ENCODE data around the gene ALK.

The ALK gene

DNA sequence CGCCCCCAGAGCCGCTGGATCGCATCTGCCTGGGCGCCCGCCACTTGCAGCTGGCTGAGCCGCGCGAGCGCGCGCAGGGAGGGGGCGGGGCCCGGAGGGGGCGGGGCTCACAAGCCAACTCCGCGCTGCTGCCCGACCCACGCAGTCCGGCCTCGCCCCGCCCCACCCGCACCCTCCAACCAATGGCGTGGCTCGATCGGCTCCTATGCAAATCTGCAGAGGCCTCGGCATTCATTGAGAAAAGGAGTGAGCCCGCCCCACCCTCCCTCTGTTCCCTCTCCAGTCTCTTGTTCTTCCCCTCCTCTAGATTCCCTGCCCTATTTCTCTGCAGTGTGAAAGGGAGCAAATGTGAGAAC, at the start of gene ALK:
ALK (minus strand) TSS at position 27 of the 356 bp plus-strand sequence. CDS start 927 bp downstream, outside the sequence.
- peak; percentile 81 for DNase-seq

DNA sequence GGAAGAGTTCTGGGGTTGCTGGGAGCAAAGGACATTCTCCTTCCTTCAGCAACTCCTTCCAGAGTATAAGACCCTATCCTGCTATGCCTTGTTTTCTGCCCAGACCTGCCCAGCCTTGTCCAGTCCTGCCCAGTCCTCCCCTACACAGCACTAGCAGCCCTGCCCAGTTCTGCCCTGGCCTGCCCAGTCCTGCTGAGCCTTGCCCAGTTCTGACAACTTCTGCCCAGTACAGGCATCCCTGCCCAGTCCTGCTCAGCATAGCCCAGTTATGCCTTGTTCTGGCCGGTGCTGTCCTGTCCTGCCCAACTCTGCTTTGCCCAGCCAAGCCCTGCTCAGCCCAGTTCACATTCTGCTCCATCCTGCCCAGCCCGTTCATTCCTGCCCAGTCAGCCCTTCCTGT, 44.9 kb upstream of the ALK start:
- no peak for DNase-seq

DNA sequence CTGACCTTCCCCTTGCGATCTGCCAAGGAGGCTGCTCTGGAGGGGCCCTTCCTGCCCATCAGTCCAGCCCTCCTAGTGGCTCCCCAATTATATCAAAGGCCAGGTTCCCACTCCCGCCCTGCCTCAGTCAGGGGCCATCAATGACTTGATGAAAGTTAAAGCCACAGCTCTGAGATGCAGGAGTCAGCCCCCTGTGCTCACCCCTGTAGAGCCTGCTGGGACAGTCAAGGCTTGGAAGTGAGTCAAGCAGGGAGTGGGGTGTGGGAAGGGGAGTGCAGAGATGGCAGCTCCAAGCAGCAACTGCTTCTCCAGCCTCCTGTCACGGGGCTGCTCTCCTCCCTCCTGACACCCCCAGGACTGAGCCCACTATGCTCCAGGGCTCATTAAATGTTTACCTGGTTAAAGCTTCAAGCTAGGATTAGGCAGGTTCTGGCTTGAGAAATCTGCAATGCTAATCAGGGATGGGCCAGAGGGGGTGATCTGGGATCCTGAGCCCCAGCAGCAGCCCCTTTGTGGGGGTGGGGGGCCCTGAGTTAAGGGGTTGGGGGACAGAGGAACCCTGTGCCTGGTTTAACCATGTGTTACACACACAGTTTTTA, 42.7 kb upstream of the ALK start:
- no peak for DNase-seq

DNA sequence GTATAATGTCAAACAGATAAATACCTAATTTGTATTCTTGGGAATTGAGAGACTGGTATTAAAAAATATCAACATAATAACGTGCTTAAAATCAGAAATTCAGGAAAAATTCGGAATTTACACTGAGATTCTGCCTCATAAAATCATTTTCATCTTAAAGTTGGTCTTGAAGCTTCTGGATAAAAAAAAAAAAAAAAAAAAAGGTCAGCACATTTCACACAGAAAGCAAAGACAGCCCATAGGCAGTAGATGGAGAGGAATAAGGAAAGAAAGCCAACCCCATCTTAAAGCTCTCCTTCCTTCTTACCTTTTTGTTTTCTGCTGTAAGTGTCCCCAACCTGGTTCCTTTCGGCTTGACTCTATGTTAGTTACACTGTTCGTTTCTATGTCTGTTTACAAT, 41.5 kb upstream of the ALK start:
- no peak for DNase-seq

DNA sequence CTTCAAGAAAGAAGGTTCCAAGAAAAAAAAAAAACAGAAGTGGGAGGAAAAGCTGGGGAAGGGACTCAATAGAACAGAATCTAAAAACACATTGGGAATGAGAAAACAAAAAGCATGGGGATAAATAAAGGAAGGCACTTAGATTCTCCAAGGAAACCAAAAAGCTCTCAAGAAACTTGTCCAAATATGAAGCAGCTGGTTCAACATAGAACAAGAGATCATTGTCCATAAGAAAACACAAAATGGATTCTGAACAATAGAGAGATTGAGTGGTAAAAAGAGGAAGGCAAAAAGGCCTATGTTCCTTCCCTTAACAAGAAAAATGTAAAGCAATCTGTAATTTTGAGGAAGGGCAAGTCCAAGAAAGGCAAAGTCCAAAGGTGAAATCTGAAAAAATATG, 32.9 kb upstream of the ALK start:
- no peak for DNase-seq

DNA sequence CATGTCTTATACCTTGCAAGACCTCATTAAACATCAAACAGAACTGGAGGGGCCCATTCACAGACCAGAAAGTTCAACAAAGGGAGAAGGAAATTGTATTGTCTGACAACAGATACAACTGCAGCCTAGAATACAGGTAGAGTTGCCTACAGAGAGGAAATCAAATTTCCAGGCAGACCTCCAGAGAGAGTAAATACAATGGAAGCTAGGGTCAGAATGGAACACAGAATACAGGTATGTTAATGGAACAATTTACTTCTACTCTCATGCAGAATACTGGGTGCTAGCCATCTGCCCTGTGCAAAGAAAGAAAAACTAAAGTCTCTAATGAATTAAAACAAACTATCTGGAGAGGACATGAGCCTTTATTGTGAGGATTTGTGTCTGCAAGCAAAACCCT, 31.6 kb upstream of the ALK start:
- no peak for DNase-seq

DNA sequence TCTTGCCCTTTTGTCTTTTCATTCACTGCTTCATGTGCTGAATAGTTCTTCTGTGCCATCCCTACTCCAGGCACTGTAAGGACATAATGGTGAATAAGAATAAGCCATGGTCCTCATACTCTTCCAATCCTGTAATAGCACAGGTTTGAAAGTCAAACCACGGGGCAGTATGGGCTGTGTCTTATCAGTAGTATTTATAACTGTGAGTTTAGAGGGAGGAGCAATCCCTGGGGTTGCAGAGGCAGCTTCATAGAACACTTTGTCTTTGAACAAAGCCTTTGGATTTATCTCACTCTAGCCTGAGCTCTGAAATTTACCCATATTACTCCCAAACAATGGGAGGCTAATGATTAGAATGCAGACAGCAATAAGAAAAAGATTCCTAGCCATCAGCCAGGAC, 30.2 kb upstream of the ALK start:
- DNase-seq: no peak

DNA sequence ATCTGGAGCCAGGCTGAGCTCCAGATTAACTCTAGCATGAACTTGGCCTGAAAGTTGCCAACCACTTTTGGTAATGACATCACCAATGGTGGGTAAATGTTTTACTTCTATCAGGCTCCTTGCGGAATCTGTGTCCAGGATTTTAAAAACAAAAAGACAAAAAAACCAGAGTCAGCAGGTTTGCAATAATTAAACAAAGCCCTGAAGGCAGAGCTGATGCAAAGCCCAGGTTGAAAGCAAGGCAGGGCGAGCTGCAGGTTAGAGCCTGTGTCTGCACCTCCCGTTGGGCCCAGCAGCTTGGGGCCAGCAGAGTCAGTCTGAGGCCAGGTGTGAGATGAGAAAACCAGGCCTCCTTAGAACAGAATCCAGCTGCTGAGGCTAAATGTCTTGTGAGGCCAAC, 29.1 kb upstream of the ALK start:
- no peak for DNase-seq

DNA sequence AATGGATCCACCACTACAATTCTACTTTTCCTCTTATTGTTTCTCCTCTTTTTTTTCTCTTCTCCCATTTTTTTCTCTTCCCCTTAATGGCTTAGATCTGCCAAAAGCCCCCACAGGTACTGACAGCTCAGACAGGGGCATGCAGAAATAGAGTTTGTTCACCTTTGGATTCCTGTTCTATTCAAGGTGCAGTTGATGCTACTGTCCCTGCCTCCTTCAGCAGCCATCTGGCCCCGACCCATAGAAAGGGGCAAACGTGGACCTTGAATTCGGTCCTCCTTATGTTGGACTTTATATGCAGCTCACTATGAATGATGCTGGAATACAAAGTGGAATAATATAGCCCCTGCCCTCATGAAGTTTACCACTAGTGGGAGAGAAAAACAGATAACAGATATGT, 27.7 kb upstream of the ALK start:
- no peak for DNase-seq

DNA sequence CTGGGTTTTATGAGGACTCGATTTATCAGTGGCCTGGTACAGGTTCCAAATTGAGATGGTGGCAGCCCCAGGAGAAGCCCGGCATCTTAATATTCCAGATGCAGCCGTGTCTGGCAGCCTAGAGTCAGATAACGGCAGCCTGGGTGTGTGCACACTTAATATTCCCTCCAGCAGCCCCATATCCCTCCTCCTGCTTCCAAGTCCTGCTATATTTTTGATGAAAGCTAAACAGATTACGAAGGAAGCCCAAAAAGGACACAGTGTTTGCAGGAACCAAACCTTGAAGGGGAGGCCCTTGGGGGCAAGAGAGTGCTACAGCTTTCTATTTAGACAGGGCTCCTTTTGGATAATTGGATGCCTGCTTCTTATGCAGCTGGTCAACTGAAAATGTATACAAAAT, 25.1 kb upstream of the ALK start:
- no peak for DNase-seq

DNA sequence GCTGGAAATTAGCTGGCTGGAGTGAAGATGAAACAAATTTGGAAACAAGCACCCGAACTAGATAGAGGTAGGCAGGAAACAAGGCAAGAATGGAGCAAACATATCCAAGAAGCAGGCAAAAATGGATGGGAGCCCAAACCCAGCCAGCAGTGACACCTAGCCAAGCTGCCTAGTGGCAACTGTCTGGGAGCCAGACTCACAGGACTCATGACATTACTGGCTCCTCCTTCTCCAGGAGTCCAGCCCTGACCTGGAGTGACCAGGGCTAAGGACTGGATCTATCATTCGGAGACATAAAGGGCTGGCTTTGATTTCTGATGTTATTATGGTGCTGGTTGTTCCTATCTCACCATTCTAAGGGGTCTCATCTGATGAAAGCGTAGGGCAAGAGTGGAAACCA, 21.3 kb upstream of the ALK start:
- DNase-seq: no peak

DNA sequence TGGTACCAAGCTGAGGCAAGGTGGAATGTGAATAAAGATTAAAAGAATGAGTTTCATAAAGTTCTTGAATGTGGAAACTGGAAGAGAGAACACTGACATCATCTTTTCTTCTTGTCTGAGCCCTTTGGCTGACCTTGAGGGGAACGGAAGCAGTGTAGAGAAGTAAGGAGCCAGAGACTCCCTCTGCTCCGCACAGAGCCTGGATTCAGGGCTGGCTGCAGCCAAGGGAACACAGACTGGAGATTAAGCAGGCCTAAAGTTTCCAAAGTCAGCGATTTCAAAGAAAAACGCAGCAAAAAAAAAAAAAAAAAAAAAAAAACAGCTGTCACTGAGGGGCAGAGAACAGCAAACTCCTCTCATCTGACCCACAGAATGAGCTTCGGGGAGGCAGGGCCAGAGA, 19.3 kb upstream of the ALK start:
- no peak for DNase-seq

DNA sequence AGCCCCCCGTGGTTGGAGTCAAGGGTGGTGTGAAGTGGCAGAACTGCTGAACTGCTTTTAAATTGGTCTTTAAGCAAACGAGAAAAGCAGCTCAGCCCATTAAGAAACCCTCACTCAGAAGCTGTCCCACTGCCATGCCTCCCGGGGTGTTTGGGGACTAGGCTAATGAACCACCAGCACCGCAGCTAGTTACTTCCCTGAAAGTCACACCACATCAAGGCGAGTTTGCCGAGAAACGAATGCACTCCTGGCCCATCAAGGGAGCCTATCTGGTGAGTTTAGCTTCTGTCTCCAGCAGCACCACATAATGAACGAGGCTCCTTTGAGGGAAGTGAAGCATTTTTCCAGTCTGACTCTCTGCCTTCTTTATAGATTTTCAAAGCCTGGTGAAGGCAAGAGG, 14.6 kb upstream of the ALK start:
- DNase-seq: no peak

DNA sequence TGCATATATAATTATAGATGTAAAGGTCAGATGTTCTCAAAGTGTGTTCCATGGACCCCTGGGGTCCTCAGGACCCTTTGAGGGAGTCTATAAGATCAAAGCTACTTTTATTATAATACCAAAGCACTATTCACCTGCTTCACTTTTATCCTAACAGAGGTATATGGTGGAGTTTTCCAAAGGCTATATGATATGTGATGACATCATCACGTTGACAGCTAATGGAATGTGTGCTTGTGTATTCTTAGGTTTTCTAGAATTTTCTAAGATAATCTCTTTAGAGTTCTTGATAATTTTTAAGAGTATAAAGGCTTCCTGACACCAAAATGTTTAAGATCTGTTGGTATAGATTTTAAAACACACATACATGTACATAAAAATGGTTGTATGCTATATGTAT, 10.4 kb upstream of the ALK start:
- DNase-seq: no peak

DNA sequence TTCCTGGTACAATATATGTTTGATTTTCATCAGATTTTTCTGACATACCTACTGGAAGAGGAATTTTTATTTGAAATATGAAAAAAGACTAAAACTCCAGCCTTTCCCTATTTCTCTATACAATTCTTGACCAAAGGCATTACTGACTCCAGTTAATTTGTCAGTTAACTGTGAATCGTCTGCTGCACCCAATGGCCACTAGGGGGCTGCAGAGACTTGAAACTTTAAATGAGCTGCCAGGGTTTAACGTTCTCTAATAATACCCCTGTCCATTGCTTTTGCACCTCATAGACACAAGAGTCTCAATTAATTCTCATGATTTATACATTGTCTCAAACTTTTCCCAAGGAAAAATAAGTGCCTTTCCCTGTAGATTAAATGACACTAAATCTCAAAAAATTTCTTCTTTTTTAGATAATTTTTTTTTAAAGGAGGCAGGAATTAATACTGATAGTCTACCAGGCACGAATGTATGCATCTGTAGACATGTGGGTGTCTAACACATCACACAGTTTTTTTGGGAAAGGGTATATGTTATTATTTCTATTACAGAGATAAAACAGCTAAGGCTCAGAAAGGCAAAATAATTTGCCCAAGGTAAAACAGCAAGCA, 1.8 kb upstream of the ALK start:
- DNase-seq: peak; percentile 76

DNA sequence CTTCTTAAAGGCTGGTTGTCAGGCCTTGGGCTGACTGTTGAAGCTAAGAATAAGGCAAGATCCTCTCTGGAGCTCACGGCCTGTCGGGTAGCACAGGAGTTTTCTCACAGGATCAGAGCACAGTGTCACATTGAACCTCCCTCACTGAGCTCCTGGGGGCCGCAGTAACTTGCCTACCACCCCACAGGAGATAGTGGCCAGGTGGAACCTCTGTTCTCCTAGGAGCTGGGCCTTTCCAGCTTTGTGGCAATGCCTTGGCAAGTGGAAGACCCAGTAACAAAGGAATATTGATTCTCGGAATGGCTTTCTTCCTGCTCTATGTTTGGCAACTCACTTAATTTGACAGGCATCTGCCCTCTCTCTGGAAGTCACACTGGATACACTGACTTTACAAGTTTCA, 1.2 kb upstream of the ALK start:
- no peak for DNase-seq

DNA sequence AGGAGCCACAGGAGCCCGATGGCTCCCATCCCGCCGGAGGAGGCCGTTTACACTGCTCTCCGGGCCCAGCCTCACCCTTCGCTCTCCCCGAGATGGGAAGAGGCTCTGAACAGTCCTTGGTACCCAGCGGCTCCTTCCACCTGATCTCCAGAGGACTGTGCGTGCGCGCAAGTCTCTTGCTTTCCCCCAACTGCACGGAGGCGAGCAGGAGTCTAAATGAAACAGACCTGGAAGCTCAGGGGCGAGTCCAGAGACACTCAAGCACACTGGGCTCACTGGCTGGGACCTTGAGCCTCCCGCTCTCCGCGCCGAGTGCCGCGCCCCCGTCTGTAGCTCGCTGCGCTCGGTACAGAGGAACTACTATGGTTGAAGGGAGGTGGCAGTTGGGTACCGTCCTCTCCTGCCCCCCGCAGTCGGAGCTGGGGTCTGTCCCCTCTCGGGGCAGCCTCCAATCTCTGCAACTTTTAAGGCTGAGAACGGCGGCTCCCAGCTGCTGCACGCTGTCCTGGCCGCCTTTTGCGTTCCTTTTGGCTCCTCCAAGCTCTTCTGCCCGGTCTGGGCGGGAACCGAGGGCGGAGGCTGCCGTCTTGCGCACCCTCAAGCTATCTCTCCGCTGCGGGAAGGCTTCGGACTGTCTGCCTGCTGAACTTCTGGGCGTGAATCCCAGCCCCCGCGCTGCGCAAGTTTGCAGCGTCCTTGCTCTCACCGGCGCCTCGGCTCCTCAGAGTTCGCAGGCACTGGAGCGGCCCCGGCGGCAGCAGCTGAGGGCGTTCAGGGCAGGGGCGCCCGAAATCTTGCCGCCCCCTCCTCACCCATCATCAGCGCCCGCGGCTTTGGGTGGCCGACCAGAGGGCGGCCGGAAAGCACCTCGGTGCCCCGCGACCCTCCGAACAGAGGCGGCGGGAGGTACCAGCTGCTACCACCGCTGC, 491 bp downstream of the ALK start:
- DNase-seq: no peak

DNA sequence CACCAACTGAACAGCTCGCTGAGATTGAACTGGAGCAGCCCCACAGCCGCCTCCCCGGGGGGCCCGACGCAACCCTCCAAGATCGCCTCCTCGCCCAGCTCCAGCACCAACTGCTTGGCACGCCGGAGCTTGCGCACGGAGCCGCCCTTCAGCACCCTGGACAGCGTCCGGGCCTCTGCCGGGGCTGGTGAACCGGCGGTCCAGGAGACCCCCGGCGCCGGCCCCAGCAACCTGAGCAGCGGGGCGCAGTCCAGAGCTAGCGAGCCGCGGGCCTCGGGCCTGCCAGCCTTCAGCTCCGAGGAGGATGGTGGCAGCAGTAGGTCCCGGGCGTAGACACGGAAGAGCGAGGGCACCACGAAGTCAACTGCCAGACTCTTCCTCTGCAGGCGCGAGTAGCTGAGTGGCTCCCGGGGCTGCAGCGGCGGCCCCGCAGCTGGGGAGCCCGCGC, 1.2 kb downstream of the ALK start:
- peak; percentile 73 for DNase-seq

DNA sequence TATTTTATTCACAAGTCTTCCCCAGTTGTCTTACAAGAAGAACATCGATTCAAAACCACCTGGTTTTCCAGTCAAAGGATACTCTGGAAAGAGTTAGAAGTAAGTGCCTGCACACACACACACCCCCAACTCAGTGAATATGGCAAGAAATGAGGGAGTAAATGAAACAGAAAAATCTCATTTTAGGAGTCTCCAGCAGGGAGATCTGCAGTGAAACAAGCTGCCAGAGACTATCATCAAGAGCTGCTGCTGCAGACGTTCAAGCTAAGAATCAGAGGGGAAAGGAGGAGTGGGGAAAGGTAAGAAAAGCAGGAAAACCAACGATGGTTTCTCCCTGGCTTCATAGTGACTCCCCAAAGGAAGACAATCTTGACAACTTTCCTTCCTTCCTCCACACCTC, 2.4 kb downstream of the ALK start:
- DNase-seq: no peak

DNA sequence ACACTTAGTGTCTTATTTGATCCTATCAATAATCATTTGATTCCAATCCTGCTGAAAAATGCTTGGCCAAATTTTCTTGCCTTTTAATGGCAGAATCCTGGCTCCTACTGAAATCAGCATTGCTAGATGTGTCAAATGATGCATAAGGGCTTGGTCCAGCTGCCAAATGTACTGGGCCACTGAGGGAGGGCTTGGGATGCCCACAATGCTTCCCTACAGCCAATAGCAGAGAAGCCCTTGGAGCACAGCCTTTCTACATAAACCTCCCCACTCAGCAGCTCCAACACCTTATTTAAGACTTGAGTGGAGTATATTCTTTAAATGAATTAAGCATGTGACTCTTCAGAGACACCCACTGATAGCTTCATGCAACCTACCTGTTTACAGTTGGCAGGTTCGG, 3.6 kb downstream of the ALK start:
- no peak for DNase-seq

DNA sequence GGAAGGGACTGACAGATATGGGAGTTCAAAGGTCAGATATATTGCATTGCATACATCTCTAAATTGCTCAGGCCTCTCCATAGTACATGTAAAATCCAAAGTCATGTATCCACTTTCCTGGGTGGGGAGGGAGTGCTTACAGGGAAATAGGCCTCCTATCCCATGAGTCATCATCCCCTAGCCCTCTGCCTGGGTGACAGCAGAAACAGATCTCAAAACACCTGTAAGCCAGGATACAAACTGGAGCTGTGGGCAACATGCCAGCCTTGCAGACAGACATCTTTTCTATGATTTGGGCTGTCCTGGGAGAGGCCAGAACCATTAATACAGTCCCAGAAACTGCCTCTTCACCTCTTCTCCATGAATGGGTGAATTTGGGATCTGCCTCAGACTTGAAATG, 4.8 kb downstream of the ALK start:
- no peak for DNase-seq

DNA sequence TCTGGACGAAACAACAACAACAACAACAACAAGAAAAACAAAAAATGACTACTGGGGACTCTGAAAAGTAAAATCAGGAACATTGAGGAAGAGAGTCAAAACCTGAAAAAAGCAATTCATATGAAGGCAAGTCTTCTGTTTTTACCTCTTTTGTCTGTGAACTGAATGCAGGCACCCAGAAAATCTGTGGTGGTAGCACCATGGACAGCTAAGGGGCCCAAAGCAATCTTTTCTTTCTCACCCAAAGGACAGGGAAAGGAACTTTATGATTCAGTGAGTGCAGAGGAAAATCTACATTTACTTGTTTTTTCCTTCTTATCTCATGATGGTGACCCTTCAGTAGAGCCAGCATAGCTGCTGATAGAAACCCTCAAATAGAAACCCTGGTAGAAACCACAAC, 10.4 kb downstream of the ALK start:
- no peak for DNase-seq

DNA sequence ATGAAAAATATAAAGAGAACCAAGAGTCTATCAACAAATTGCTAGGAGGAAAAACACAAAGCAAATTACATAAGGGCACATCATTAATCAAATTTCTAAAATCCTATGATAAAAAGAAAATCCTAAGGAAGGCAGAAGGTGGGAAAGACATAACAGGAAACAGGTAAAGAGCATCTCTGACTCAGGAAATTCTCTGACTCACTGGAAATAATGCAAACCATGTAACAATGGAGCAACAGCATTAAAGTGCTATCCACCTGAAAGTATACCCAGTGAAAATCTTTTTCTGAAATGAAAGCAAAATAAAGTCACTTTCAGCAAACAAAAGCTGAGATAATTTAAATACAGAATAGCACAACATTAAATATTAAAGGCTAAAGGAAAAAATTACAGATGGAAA, 10.9 kb downstream of the ALK start:
- DNase-seq: no peak

DNA sequence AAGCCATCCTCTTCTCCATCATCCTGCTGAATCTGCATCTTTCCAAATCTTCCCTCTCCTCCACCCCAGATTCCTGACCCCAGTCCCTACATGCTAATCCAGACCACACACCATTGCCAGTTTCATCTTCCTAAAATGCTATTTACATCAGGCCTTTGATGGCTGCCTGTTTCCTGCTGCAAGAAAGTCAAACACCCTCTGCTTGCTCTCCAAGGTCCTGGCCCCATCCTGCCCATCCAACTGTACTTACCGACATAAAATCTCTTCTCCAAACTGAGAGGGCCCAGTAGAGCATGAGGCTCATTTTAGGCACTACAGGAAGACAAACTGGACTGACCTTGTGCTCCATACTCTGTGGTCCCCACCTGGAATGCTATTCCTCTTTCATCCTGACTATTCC, 19.0 kb downstream of the ALK start:
- no peak for DNase-seq
